Measurements from ENCODE around the gene LCP1.
"Not testable (repeated sequence)": the region's sequence is repeated elsewhere in the genome, so short reads cannot be mapped to it uniquely, and the experiment has no call there.

LCP1 gene

GRCh38 chr13:46164661-46165060 lies 17.3 kb downstream of the LCP1 start:
- no peak for DNase-seq (ENCODE audit: low read depth)
- in situ Hi-C loops (cut with HindIII; ENCODE audit: low sequenced_read_pairs), result no loop called here

GRCh38 chr13:46162741-46163140 lies 19.2 kb downstream of the LCP1 start:
- H3K4me3 ChIP-seq (ENCODE audit: low read depth, low read length); DNase-seq (ENCODE audit: low read depth); in situ Hi-C loops (cut with HindIII; ENCODE audit: low sequenced_read_pairs): not testable (repeated sequence)

More at GRCh38 chr13:46164661-46165060, 17.3 kb downstream of the LCP1 start:
- no peak overlapping the region for H3K4me3 ChIP-seq (ENCODE audit: low read depth, low read length)
- TF ChIP-seq CTCF (IDR thresholded peaks at IDR 0.05; ENCODE audit: low read depth, low read length, missing control alignments), result no peak

GRCh38 chr13:46160471-46161066 lies 21.4 kb downstream of the LCP1 start:
- peak; percentile 57 for DNase-seq (ENCODE audit: low read depth)
- in situ Hi-C loops (cut with HindIII; ENCODE audit: low sequenced_read_pairs), result no loop called here
- H3K4me3 ChIP-seq (ENCODE audit: low read depth, low read length), result no peak overlapping the region
- TF ChIP-seq CTCF (IDR thresholded peaks at IDR 0.05; ENCODE audit: low read depth, low read length, missing control alignments), result peak; percentile 77

- TF ChIP-seq CTCF (IDR thresholded peaks at IDR 0.05; ENCODE audit: low read depth, low read length, missing control alignments), result no peak
- in situ Hi-C loops (cut with HindIII; ENCODE audit: low sequenced_read_pairs), result no loop called here
- no peak overlapping the region for H3K4me3 ChIP-seq (ENCODE audit: low read depth, low read length)
Measured at GRCh38 chr13:46160065-46160464, 21.9 kb downstream of the LCP1 start.

GRCh38 chr13:46158983-46159382 lies 23.0 kb downstream of the LCP1 start:
- in situ Hi-C loops (cut with HindIII; ENCODE audit: low sequenced_read_pairs), result no loop called here

More at GRCh38 chr13:46160065-46160464, 21.9 kb downstream of the LCP1 start:
- DNase-seq (ENCODE audit: low read depth), result no peak

GRCh38 chr13:46158222-46158621 lies 23.8 kb downstream of the LCP1 start:
- no peak overlapping the region for H3K4me3 ChIP-seq (ENCODE audit: low read depth, low read length)
- in situ Hi-C loops (cut with HindIII; ENCODE audit: low sequenced_read_pairs), result no loop called here
- TF ChIP-seq CTCF (IDR thresholded peaks at IDR 0.05; ENCODE audit: low read depth, low read length, missing control alignments), result no peak
- DNase-seq (ENCODE audit: low read depth), result no peak

More at GRCh38 chr13:46158983-46159382, 23.0 kb downstream of the LCP1 start:
- no peak overlapping the region for H3K4me3 ChIP-seq (ENCODE audit: low read depth, low read length)
- DNase-seq (ENCODE audit: low read depth), result no peak
- TF ChIP-seq CTCF (IDR thresholded peaks at IDR 0.05; ENCODE audit: low read depth, low read length, missing control alignments), result no peak

GRCh38 chr13:46154136-46154801 lies 27.7 kb downstream of the LCP1 start:
- peak; percentile 13 for DNase-seq (ENCODE audit: low read depth)
- in situ Hi-C loops (cut with HindIII; ENCODE audit: low sequenced_read_pairs), result no loop called here

More at GRCh38 chr13:46154136-46154801, 27.7 kb downstream of the LCP1 start:
- TF ChIP-seq CTCF (IDR thresholded peaks at IDR 0.05; ENCODE audit: low read depth, low read length, missing control alignments), result no peak
- H3K4me3 ChIP-seq (ENCODE audit: low read depth, low read length), result no peak overlapping the region

Data from astrocyte of the cerebellum (primary cell).